NCI-H82 treated with DMSO at 0.1 percent for 48 hours (cell line): ENCODE data around the gene GRAP.
"Not testable (repeated sequence)": the region's sequence is repeated elsewhere in the genome, so short reads cannot be mapped to it uniquely, and the experiment has no call there.

Source experiments
- DNase-seq: peaks from one replicate; lab custom pipeline; 2025; ENCODE audit not compliant: unreplicated experiment; lab: John Stamatoyannopoulos, UW

The GRAP gene

DNA sequence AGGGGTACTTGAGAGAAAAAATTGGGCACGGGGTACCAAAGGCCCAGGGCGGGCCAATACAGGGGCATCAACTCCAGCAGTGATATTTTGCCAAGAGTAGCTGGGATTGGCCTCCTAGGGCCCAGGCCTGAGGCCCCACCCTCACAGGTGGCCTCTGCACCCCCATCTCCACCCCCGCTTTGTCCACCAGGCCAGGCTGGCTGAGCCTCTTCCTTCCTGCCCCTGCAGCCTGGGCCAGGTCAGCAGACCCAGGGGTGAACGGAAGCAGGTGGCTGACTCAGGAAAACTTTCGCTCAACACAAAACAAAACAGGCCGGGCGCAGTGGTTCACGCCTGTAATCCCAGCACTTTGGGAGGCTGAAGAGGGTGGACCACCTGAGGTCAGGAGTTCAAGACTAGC is 3.7 kb downstream of the GRAP start:
- DNase-seq: not testable (repeated sequence)

DNA sequence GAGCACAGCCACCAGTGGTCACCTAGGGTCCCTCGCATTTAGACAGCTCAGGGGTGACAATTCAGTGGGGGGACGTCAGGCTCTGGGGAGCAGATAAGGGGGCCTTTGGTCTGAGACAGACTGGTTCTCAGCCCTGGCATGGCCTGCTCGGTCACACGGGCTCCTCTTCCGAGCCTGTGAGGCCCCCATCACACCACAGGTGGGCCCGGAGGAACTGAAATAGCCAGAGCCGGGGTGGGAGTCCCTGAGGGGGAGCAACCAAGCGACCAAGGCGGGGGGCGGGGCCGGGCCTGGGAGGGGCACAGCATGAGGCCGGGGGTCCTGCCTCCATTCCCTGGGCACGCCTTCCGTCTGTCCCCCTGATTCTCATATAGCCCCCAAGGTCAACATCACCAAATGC is 4.4 kb downstream of the GRAP start:
- not testable (repeated sequence) for DNase-seq

DNA sequence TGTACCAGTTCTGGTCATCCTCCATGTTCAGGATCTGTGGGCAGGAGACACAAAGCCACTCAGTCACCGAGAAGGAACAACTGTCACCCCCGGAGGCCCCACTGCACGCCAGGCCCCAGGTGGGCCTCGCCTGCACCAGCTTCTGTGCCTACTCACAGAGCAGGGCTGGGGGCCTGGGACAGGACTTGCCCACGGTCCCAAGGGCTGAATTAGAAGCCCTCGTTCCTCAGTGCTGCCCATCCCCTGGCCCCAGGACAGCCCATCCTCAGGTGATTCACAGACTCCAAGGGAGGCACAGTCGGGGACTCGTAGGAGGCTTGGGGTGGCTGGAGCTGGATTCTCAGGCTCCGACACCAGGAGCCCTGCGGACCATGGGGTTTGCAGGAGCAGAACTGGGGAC is 4.9 kb downstream of the GRAP start:
- DNase-seq: not testable (repeated sequence)

DNA sequence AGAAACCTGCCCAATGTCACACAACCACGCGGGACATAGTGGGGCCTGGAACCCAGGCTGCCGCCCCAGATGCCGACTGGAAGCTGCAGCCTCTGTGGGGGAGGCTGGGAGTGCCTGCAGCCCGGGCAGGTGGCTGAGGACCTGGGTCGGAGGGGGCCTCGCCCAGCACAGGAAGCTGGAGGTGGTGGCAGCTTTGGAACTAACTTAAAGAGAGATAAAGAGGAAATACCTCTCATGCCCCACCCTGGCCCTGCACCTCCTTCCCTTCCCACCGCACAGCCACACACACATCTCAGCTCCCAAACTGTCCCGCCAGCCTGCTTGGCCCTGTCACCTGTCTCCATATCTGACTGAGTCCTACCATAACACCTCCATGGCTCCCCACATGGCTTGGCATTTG is 6.4 kb downstream of the GRAP start:
- not testable (repeated sequence) for DNase-seq

DNA sequence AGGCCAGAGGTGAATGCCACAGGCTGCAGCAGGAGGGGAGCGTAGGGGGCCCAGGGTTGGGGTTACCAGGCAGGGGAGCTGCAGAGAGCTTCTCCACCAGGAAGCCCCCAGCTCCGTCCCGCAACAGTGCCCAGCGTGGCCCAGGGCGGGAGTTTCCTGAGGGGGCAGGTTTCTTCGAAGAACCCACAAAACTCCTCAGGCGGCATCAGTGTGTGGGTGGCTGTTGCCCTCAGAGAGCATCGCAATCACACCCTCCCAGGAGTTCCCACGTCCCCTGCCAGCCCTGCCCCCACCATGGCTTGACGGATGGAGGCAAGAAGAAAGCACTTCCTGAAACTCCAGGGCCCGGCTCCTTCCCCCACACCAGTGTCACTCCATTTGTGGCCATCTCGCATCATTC is 8.0 kb downstream of the GRAP start:
- not testable (repeated sequence) for DNase-seq

DNA sequence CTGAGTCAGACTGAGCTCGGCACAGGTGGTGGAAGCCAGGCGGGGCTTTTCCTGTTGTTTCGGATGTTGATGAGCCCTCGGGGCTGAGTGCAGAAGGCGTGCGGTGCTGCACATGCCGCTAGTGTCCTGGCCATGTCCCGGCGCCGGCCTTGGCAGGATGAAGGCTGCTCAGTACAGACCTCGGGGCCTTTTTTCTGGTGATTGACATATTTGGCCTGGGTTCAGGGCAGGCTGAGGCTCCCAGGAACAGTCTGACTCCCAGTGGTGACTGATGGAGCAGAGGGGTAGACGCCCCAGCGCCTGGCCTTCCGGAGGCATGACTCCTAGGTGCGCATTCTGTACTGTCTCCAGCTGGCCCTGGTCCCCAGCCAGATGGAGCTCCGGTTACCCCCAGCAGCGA is 8.8 kb downstream of the GRAP start:
- not testable (repeated sequence) for DNase-seq

DNA sequence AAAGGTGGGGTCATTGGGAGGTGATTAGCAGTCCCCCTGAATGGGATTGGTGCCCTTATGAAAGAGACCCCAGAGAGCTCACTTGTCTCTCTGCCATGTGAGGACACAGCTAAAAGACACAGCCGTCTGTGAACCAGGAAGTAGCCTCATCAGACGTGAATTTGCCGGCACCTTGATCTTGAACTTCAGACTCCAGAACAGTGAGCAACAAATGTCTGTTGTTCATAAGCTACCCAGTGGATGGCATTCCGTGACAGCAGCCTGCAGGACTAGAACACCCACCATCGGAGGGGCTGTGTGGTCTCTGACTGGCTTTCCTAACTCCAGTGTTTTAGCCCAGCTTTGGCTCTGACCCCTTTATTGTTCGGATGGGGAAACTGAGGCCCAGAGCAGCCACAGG is 9.2 kb downstream of the GRAP start:
- DNase-seq: not testable (repeated sequence)

DNA sequence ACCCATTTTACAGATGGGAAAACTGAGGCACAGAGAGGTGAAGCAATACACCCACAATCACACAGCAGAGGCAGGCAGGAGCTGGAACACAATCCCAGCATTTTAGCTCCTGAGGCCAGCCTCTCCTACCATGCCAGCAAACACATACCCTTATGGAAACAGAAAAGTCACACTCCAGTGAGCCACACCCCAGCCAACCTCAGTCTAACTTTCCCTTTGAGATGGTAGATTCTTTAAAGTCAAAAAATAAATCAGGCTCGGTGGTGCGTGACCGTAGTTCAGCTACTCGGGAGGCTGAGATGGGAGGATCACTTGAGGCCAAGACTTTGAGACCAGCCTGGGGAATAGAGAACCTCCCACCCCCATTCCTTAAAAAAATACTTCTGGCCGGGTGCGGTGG is 10.6 kb downstream of the GRAP start:
- not testable (repeated sequence) for DNase-seq

DNA sequence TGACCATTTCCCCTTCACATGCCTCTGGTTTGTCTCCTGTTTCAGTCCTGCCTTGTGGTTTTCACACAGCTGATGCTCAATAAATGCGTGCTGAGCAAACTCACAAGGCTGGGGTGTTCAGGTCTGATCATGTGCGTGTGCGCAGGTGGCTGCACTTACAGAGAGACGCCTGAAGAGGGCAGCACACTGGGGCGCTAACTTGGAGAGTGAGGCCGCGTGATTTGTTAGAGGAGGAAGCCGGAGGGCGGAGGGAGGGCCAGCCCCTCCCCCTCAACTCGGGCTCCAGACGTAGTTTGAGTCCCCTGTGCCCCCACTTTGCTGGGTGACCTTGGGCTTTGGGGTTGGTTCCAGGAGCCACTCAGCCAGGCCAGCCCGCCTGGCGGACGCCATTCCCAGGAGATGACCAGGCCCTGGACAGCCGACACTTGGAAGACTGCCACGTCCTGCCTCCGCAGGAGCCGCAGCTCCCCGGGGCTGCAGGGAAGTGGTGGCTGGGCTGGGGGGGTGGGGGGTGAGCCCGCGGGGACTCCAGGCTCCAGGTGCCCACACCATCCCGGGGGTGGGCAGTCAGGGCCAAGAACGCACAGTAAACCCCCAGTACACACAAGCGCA is 14.3 kb downstream of the GRAP start:
- not testable (repeated sequence) for DNase-seq

DNA sequence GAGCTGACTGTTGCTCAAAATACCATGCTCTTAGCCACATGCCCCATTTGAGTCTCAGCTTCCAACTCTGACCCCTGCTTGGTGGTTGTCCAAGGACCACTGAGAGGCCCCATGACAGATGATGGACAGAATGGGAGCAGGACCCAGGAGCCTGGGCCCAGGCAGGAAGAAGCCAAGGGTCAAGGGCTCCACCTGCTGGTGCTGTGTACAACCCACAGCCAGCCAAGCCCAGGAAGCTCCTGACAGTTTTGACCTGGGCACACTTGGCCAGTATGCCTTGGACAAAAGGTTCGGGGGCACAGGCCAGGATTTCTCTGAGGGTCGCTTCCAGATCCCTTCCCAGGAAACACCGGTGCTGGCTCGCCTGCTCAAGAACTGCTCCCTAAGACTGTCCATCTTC is 15.0 kb downstream of the GRAP start:
- not testable (repeated sequence) for DNase-seq

DNA sequence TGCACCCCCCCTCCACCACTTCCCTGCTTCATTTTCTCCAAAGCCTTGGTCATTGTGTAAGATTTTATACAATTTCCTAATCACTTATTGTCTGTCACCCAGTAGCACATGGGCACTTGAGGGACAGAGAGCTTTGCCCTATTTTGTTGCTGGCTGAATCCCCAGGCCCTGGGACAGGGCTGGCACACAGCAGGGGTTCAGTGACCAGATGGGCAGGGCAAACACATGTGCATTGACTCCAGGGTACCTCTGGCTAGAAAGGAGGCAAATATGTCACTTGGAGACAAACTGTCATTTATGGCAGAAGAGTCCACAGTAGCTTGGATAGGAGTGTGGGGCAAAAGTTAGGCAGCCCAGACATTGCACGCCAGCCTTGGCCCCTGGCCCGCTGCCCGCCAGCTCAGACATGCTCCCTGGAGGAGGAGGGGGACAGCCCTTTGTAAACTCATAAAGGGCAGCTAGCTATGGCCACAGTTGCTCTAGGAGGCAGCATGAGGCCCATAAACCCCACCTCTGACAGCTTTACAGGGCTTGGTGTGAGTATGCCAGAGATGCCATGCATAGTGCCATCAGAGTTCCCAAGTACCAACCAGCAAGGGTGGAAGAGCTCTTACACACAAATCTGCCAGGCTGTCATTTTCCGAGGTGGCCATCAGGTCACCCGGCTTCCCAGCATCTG is 15.8 kb downstream of the GRAP start:
- DNase-seq: not testable (repeated sequence)

DNA sequence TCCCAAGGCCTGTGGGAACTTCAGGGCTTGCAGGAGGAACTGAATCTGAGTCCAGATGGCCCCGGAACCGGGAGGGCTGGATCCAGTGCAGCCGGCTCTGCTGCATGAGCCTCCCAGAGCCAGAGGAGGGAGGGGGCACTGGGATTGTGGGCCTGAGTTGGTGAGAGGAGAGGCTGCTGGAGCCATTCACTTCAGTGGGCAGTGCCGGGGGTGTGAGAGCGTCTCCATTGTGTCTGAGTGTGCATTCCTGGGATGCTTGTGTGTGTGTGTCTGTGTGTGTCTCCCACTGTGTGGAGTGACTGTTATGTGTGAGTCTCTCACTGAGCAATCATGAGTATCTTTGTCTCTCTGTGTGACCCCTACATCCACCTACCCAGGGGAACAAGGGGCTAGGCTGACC is 17.0 kb downstream of the GRAP start:
- DNase-seq: not testable (repeated sequence)

DNA sequence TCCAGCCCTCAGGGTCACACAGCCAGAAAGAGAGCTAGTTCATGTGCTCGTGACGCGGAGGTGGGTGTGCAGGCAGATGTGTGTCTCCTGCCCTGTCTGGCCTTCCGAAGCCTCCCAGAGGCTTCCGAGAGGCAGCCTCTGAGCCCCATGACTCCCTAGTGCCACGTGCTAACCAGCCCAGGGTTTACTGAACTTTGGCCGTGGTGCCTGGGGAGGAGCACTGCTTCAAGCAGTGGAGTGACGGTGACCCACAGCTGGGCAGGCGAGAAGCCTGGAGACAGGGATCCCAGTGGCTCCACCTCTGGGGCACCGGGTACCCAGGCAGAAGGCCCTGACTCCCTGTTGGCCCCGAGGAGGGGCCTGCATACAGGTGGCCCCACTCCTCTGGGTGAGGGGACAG is 18.1 kb downstream of the GRAP start:
- DNase-seq: not testable (repeated sequence)

DNA sequence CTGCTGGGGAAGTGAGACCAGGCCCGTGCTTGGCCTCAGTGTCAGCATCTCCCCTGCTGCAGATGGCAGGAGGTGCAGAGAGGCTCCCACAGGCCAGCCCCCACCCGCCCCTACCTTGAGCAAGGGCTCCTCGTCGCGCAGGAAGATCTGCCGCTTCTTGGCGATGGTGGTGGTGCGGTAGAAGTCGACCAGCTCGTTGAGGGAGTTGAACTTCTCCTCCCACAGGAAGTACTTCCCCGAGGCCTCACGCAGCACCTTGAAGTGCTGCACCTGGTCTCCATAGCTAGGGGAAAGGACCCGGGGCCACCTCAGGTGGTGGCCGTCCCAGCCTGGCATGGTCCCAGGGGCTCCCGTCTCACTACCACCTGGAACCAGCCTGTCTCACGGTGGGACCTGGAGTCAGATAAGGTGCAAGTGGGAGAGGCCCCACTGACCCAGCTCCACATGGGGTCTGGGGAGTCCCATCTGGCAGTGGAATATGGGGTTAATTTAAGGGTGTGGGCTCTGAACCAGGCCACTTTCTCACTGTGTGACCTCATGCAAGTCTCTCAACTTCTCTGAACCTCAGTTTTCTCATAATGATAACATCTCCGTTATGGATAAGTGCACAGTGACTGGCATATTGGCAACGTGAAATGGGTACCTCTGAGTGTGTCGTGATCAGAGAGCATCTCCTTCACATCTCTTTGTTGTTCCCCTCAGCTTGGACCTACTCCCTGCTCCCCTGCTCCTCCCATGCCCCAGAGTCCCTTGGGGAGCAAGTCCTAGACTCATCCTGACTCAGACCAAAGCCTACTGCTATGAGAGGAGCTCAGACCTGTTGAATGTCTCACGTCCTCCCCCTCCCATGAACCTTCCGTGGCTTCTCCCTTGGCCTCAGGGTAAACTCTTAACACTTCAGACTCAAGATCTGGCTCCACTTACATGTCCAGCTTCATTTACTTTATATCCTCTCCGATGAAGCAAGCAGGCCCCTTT is 22.4 kb downstream of the GRAP start:
- no peak for DNase-seq

DNA sequence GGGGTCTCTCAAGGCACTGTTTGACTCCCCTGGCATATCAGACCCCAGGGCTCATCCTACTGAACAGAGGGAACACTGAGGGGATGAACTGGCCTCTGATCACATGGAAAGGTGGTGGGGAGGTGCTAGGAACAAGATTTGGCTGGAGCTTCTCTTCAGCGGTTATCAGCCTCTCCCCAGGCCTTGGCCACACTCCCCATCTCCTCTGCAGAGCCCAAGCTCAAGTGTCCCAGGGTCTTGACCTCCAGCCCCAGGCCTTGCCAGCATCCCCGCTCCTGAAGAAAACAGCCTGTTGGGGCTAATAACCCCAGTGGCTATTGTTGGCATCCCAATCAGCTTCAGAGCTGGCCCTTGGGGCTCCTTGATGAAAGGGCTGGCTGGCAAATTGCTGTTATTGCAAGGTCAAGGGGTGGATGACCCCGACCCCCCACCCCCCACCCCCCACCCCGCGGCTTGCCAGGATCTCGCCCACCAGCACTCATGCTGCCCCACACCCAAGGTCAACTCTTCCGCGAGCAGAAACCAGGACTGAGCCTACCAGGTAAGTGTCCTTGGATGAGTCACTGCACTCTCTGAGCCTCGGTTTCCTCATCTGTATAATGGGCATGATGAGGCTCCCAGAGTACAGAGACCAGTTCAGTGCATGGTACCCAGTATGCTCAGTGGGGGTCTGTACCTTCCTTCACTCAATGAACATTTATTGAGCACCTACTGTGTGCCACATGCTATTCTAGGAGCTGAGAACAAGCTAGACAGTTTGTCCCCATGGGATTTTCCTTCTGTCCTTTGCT is 23.4 kb downstream of the GRAP start:
- no peak for DNase-seq

DNA sequence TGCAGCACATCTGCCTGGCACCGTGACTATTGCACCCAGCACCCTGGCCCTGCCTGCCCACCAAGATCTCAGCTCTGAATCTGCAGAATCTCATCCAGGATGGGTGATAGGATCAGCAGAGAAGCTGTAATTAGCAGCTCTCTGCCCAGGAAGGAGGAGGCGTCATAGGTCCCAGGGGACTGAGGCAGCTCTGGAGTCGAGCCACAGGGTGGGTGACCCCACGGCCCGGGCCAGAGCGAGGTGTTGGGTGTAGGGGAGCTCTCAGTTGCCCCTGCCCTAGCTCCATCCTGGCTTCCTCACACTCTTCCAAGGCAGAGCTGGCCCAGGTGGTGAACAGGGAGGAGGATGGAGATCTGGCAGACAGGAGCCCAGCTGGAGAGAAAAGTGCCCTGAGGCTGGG is 24.0 kb downstream of the GRAP start:
- no peak for DNase-seq

DNA sequence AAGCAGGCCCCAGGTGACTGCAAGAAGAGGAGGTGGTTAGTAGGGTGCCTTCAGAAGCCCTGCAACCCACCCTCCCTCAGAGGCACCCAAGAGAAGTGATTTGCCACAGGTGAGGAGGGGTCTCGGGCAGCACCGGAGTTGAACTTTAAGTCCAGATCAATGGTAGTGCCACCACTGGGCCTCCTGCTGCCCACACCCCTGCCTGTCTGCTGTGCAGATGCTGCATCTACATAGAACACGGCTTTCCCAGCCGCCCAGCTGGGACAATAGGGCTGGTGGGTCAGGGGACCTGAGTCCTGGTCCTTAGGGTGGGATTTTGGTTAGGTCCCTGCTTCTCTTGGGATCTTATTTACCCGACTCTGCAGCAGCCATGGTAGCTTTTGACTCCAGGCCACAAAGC is 24.6 kb downstream of the GRAP start:
- no peak for DNase-seq

DNA sequence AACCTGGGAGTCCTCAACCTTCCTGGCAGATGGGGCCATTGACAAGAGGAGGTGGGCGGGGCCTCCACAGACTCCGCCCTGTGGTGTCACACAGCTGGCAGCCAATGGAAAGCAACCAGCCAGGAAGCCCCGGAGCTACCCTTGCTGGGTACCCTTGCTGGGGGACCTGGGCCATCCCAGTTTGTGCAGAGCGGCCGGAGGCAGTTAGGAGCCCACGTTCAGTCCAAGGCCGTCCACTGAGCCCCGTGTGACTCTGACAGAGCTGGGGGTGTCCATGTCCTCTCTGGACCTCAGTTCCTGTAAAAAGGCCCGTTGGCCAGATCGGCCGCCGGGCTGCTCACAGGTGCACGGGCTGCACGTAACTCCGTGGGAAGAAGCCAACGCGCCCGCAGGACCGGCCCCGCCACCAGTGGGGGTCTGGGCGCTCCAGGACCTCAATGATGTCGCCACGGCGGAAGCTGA is 25.1 kb downstream of the GRAP start:
- no peak for DNase-seq

DNA sequence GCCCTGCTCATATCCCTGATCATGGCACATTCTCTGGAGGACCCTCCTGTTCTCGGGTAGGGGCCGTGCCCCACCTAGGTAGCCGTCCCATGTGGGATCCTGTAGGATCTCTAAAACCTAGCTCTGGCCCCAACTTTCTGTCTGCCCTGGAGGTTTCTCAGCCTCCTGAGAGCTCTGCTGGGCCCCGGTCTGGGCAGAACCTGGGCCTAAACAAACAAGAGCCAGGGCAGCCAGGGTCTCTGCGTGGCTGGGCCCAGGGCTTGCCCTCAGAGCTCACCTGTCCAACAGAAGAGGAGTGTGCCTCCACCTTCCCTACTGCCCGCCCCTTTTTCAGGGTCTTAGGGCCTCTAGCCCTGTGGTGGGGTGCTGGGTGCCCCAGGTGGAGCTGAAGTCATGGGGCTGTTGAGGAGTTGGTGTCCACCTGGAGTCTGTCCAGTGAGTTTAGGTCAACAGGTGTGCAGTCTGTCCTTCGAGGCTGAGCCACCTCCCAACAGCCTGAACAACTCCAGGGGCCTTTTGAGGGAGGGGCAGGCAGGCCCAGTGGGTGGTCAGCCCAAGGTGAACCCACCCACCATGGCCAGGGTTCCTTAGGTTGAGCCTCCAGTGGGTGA is 25.6 kb downstream of the GRAP start:
- not testable (repeated sequence) for DNase-seq

DNA sequence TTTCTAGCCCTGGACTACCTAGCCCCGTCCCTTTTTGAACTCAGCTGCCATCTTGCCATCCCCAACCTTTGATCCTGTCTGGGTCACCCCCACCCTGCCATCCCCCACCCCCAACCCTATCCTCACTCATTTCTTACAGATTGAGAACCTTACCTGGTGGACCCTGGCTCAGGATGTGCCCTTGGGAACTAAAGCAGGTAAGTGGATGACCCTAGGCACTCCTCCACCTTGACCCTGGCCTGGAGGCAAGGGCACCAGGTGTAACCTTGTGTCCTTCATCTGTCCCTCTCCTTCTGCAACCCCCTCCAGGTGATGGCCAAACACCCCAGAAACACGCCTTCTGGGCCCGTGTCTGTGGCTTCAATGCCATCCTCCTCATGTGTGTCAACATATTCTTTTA is 26.7 kb downstream of the GRAP start:
- no peak for DNase-seq
